Mesendoderm (in vitro differentiated cells): ENCODE measurements around the gene CST6.

Experiments
- DNase-seq: peaks from one replicate; pipeline ENCODE4 v3.0.0; 2013
- H2AK5ac ChIP-seq: 2 replicates; pipeline ENCODE4 v1.6.1; 2013; ENCODE audit warnings: low read length, inconsistent platforms
- H2BK120ac ChIP-seq: 2 replicates; pipeline ENCODE4 v1.6.1; 2013; ENCODE audit warnings: low read depth, mild to moderate bottlenecking, low read length, moderate library complexity, mixed read lengths
- H2BK15ac ChIP-seq: replicated peaks from 2 replicates; pipeline ENCODE4 v1.6.1; 2013; ENCODE audit warnings: low read depth, mild to moderate bottlenecking, moderate library complexity
- H2BK5ac ChIP-seq: 2 replicates; pipeline ENCODE4 v1.6.1; 2013; ENCODE audit warnings: low read length, inconsistent platforms
- H3K18ac ChIP-seq: 2 replicates; pipeline ENCODE4 v1.6.1; 2013; ENCODE audit warnings: mild to moderate bottlenecking, low read length, mixed read lengths
- H3K23ac ChIP-seq: one replicate; pipeline ENCODE4 v1.6.1; 2013; ENCODE audit warnings: low read length
- H3K27ac ChIP-seq: 2 replicates; pipeline ENCODE4 v1.5.1; 2013; ENCODE audit warnings: low read depth, mild to moderate bottlenecking, inconsistent platforms, low read length, moderate library complexity
- H3K27me3 ChIP-seq: 2 replicates; pipeline ENCODE4 v1.6.1; 2013; ENCODE audit warnings: low read length, control low read depth, mild to moderate bottlenecking, inconsistent platforms; ENCODE audit not compliant: insufficient read depth, poor library complexity
- H3K36me3 ChIP-seq: 2 replicates; pipeline ENCODE4 v1.6.1; 2013; ENCODE audit warnings: low read length, inconsistent platforms; ENCODE audit not compliant: control insufficient read depth, insufficient read depth
- H3K4ac ChIP-seq: one replicate; pipeline ENCODE4 v1.6.1; 2013; ENCODE audit warnings: low read depth, mild to moderate bottlenecking, low read length, moderate library complexity
- H3K4me1 ChIP-seq: 2 replicates; pipeline ENCODE4 v1.6.1; 2013; ENCODE audit warnings: low read depth, low read length, inconsistent platforms; ENCODE audit not compliant: control insufficient read depth
- H3K4me2 ChIP-seq: 2 replicates; pipeline ENCODE4 v1.6.1; 2013; ENCODE audit warnings: low read length
- H3K4me3 ChIP-seq: 2 replicates; pipeline ENCODE4 v1.5.1; 2013; ENCODE audit warnings: mild to moderate bottlenecking, low read length
- H3K56ac ChIP-seq: one replicate; pipeline ENCODE4 v1.6.1; 2013; ENCODE audit warnings: low read length
- H3K79me1 ChIP-seq: 2 replicates; pipeline ENCODE4 v1.6.1; 2013; ENCODE audit warnings: low read length, inconsistent platforms
- H3K79me2 ChIP-seq: 2 replicates; pipeline ENCODE4 v1.6.1; 2013; ENCODE audit warnings: mild to moderate bottlenecking, low read length; ENCODE audit not compliant: control insufficient read depth, insufficient read depth
- H3K9ac ChIP-seq: 2 replicates; pipeline ENCODE4 v1.6.1; 2013; ENCODE audit warnings: low read length, inconsistent platforms
- H4K5ac ChIP-seq: one replicate; pipeline ENCODE4 v1.6.1; 2013; ENCODE audit warnings: low read length
- H4K8ac ChIP-seq: one replicate; pipeline ENCODE4 v1.6.1; 2013; ENCODE audit warnings: low read depth, mild to moderate bottlenecking, control low read depth, low read length, moderate library complexity
- WGBS: extraction: QIAGEN DNeasy Blood & Tissue Kit; methylation state at CpG from one replicate; pipeline ENCODE4 v1.1.7; 2013; ENCODE audit warnings: low lambda C conversion rate, missing lambda C conversion rate; ENCODE audit not compliant: insufficient coverage; ENCODE audit errors: extremely low coverage; 5-methylcytosine and 5-hydroxymethylcytosine counted together

Gene CST6

DNA sequence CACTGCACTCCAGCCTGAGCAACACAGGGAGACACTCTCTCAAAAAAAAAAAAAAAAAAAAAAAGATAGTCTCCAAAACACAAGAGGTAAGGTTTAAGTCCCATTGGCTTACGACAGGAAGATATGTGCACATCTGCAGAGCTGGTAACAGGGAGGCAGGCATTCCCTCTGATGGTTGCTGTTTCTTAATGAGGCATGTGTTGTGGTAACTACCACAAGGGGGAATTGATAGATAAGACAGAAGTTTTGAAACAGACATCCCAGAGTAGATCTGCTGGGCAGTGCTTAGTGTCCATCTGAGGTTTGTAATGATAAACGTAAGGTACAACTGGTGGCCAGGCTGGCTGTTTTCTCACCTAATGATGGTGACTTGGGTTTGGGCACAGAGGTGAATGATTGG lies 14.5 kb upstream of the CST6 start:
- DNase-seq: no peak
- no peak overlapping the region for H3K56ac ChIP-seq
- no peak overlapping the region for H3K4me3 ChIP-seq
- no peak overlapping the region for H2BK5ac ChIP-seq
- no peak overlapping the region for H4K5ac ChIP-seq
- peaks cover 19% of the 10 kb centered on the region for H3K36me3 ChIP-seq
- no peaks in the 10 kb centered on the region for H3K4me1 ChIP-seq
- H3K4me2 ChIP-seq: no peak overlapping the region
- H3K9ac ChIP-seq: no peak overlapping the region
- H3K27me3 ChIP-seq: no peaks in the 10 kb centered on the region
- peaks cover 12% of the 10 kb centered on the region for H3K79me2 ChIP-seq
- peaks cover 14% of the 10 kb centered on the region for H3K79me1 ChIP-seq
- H2BK15ac ChIP-seq: no peak overlapping the region
- no CpG with 5 or more reads among the region's 2 CpGs for WGBS
- H2BK120ac ChIP-seq: no peak overlapping the region
- no peak overlapping the region for H3K18ac ChIP-seq
- H3K4ac ChIP-seq: no peak overlapping the region
- no peak overlapping the region for H2AK5ac ChIP-seq
- H4K8ac ChIP-seq: no peak overlapping the region
- no peak overlapping the region for H3K23ac ChIP-seq
- H3K27ac ChIP-seq: no peak overlapping the region

DNA sequence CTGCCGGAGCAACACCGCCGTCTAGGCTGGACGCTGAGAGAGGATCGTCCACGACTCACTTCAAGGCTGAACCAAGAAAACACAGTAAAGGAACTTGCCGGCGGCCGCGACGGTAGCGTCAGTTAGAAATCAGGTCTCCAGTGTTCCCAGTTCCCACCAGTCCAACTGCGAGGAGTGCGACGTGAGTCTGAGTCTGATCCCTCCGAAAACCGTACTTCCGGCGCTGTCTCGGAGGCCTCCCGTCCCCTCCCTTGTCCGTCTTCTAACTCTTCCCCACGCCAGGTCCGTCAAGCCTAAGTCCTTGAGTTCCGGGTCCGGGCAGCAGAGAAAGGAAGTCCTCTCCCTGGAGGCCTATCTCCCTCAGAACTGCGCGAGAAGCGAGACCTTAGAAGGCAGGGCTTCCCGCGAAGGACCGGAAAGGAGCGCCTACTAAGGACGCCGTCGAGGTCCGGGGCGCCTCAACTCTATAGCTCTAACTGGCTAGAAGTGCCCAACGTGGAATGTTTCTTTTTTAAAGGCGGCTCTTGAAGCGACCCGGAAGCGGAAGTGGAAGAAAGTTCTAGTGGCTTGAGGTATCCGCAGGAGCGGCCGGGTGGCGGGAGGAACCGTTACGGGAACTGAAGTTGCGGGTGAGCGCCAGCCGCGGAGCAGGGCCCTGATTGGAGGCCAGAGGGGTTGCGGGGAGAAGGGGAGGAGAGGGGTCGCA lies 9.7 kb upstream of the CST6 start, which contains the start of the genes BANF1 and EIF1AD:
Gene BANF1 (plus strand): TSS at position 562 of the 706 bp plus-strand sequence. CDS start 748 bp downstream, outside the sequence.
Gene EIF1AD (minus strand): TSS at position 216 of the 706 bp plus-strand sequence. CDS start 1,768 bp downstream, outside the sequence.
- peak within 1 kb of the TSS; percentile 78 for H3K18ac ChIP-seq
- peak within 1 kb of the TSS; percentile 98 for H3K56ac ChIP-seq
- peaks cover 5% of the 10 kb centered on the region for H3K4me1 ChIP-seq
- H3K4me3 ChIP-seq: peak within 1 kb of the TSS; percentile 97
- H2BK120ac ChIP-seq: no peak within 1 kb of the TSS
- no peak within 1 kb of the TSS for H4K8ac ChIP-seq
- peaks cover 25% of the 10 kb centered on the region for H3K79me1 ChIP-seq
- H3K79me2 ChIP-seq: peaks cover 21% of the 10 kb centered on the region
- H3K27ac ChIP-seq: peak within 1 kb of the TSS; percentile 98
- H2AK5ac ChIP-seq: no peak within 1 kb of the TSS
- peak within 1 kb of the TSS; percentile 84 for H3K4me2 ChIP-seq
- H2BK15ac ChIP-seq: no peak within 1 kb of the TSS
- H2BK5ac ChIP-seq: peak within 1 kb of the TSS; percentile 96
- H3K4ac ChIP-seq: peak within 1 kb of the TSS; percentile 75
- WGBS: no CpG with 5 or more reads among the region's 55 CpGs
- no peaks in the 10 kb centered on the region for H3K27me3 ChIP-seq
- peak within 1 kb of the TSS; percentile 98 for H3K9ac ChIP-seq
- no peak within 1 kb of the TSS for H4K5ac ChIP-seq
- H3K36me3 ChIP-seq: peaks cover 22% of the 10 kb centered on the region
- peak within 1 kb of the TSS; percentile 73 for H3K23ac ChIP-seq
- DNase-seq: peak; percentile 99

DNA sequence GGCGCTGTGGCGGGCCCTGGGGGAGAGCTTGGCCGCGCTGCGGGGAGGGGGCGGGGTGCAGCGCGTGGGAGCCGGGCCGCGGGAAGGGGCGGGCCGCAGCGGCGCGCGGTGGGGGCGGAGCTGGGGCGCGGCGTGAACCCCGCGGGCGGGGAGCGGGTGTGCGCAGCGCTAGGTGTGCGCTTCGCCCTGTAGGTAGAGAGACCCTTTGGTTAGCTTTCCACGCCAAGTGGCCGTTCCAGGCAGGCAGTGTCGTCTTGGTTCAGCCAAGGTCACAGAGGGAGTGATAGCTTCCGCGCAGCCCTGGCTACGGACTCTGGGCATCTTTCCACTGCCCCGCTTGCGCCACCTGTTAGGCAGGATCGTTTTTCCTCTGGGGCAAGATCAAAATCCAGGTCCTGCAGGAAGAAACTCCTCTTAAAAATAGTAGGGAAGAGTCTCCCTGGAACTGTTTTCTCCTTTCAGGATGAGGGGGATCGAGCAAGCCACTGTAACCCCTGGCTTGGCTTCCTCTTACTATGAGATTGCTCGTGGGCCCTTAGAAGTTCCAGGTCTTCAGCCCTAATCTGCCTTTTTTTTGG lies 9.1 kb upstream of the CST6 start:
- peaks cover 18% of the 10 kb centered on the region for H3K36me3 ChIP-seq
- no CpG with 5 or more reads among the region's 40 CpGs for WGBS
- no peak overlapping the region for H2BK15ac ChIP-seq

DNA sequence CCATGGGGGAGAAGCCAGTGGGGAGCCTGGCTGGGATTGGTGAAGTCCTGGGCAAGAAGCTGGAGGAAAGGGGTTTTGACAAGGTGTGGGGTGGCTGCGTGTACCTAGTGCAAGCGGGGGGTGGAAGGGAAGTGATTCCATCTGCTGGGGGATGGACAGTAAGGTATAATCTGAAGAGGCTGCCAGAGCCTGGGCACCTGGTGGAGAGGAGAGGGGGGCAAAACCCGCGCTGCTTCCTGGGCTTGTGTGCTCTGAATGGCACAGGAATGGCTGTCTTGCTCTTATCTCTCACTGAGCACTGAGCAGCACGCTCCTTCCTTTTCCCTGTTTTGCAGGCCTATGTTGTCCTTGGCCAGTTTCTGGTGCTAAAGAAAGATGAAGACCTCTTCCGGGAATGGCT lies 8.5 kb upstream of the CST6 start:
- Histone ChIP-seq H3K4ac (no peak overlapping the region), H3K4me3 (no peak overlapping the region), H4K5ac (no peak overlapping the region), H3K36me3 (peaks cover 15% of the 10 kb centered on the region), H3K79me2 (peaks cover 21% of the 10 kb centered on the region), H3K9ac (peak overlapping the region; percentile 98), H2AK5ac (no peak overlapping the region), H3K56ac (peak overlapping the region; percentile 98), H2BK5ac (no peak overlapping the region), H3K27ac (no peak overlapping the region), H3K27me3 (no peaks in the 10 kb centered on the region), H2BK15ac (no peak overlapping the region), H3K18ac (no peak overlapping the region), H3K23ac (no peak overlapping the region), H3K79me1 (peaks cover 25% of the 10 kb centered on the region), H3K4me2 (peak overlapping the region; percentile 41), H4K8ac (no peak overlapping the region), H2BK120ac (no peak overlapping the region), H3K4me1 (peaks cover 10% of the 10 kb centered on the region)
- WGBS: no CpG with 5 or more reads among the region's 6 CpGs
- no peak for DNase-seq

More for the DNA sequence above, 9.1 kb upstream of the CST6 start:
- Histone ChIP-seq H2AK5ac (no peak overlapping the region), H3K4me3 (peak overlapping the region; percentile 96), H2BK5ac (peak overlapping the region; percentile 45), H3K79me1 (peaks cover 25% of the 10 kb centered on the region), H3K4me1 (peaks cover 10% of the 10 kb centered on the region), H3K27me3 (no peaks in the 10 kb centered on the region), H3K79me2 (peaks cover 21% of the 10 kb centered on the region), H3K23ac (no peak overlapping the region), H2BK120ac (no peak overlapping the region), H3K4ac (peak overlapping the region; percentile 75), H3K9ac (peak overlapping the region; percentile 98), H3K18ac (peak overlapping the region; percentile 78), H3K4me2 (peak overlapping the region; percentile 41), H4K8ac (no peak overlapping the region), H3K27ac (peak overlapping the region; percentile 98), H3K56ac (peak overlapping the region; percentile 98), H4K5ac (no peak overlapping the region)
- DNase-seq: peak; percentile 40

- Histone ChIP-seq H3K27me3 (no peaks in the 10 kb centered on the region), H3K18ac (no peak overlapping the region), H3K56ac (no peak overlapping the region), H3K4me1 (peaks cover 12% of the 10 kb centered on the region), H3K9ac (no peak overlapping the region), H4K8ac (no peak overlapping the region), H3K79me1 (peaks cover 23% of the 10 kb centered on the region), H2BK120ac (no peak overlapping the region), H2BK15ac (no peak overlapping the region), H3K4ac (no peak overlapping the region), H3K79me2 (peaks cover 21% of the 10 kb centered on the region), H2BK5ac (no peak overlapping the region), H4K5ac (no peak overlapping the region), H2AK5ac (no peak overlapping the region), H3K4me3 (no peak overlapping the region), H3K27ac (no peak overlapping the region), H3K23ac (no peak overlapping the region), H3K36me3 (peaks cover 12% of the 10 kb centered on the region), H3K4me2 (no peak overlapping the region)
- no CpG with 5 or more reads among the region's 4 CpGs for WGBS
- DNase-seq: no peak
Observed at GRCh38 chr11:66004186-66004585, 7.6 kb upstream of the CST6 start.
